Hematopoietic multipotent progenitor cell treated with erythropoietin and hydrocortisone succinate and interleukin-3 and kit ligand, for 6 days (in vitro differentiated cells): ENCODE results near the gene TNPO3.
A peak's percentile ranks its signal among the peaks of the same experiment; 100 is the strongest.

Experiments
- DNase-seq: peaks from one replicate; pipeline ENCODE4 v3.0.0-alpha.2; 2015

Gene TNPO3

GRCh38 chr7:128904381-128905197 is 150.3 kb downstream of the TNPO3 start:
- peak; percentile 89 for DNase-seq
